Upper lobe of left lung (tissue), 4 donors: ENCODE data around the gene GCLM.

Experiments used
- EP300 ChIP-seq, 4 donors: sonication (generic); formaldehyde crosslinking; IDR thresholded peaks; one replicate each; pipeline ENCODE4 v1.5.1; 2017; ENCODE audit warnings: antibody characterized with exemption in 4 of 4, control low read depth in 2 of 4
- POLR2A ChIP-seq, 4 donors: fragments of 450-650 bp; IDR thresholded peaks; one replicate each; pipeline ENCODE4 v1.5.1; 2016 to 2017; ENCODE audit warnings: antibody characterized with exemption in 4 of 4, mild to moderate bottlenecking in 2 of 4
- TF ChIP-seq, protein P1 (sequence below), 6 experiments: fragments of 450-650 bp in 4 of 6; fragments of 200-600 bp in 2 of 6; sonication (generic) in 2 of 6; IDR thresholded peaks; one replicate each; pipeline ENCODE4 v1.5.1; 2016 to 2019; ENCODE audit warnings: antibody characterized with exemption in 6 of 6

GRCh38 chr1:93955765-93956164, 46.5 kb upstream of the GCLM start:
- TF ChIP-seq, protein P1, sequence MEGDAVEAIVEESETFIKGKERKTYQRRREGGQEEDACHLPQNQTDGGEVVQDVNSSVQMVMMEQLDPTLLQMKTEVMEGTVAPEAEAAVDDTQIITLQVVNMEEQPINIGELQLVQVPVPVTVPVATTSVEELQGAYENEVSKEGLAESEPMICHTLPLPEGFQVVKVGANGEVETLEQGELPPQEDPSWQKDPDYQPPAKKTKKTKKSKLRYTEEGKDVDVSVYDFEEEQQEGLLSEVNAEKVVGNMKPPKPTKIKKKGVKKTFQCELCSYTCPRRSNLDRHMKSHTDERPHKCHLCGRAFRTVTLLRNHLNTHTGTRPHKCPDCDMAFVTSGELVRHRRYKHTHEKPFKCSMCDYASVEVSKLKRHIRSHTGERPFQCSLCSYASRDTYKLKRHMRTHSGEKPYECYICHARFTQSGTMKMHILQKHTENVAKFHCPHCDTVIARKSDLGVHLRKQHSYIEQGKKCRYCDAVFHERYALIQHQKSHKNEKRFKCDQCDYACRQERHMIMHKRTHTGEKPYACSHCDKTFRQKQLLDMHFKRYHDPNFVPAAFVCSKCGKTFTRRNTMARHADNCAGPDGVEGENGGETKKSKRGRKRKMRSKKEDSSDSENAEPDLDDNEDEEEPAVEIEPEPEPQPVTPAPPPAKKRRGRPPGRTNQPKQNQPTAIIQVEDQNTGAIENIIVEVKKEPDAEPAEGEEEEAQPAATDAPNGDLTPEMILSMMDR (IDR thresholded peaks at IDR 0.05): no peak
- TF ChIP-seq POLR2A (IDR thresholded peaks at IDR 0.05): no peak
- TF ChIP-seq EP300 (IDR thresholded peaks at IDR 0.05): no peak
